ENCODE data around the gene MYT1.

Gene MYT1

DNA sequence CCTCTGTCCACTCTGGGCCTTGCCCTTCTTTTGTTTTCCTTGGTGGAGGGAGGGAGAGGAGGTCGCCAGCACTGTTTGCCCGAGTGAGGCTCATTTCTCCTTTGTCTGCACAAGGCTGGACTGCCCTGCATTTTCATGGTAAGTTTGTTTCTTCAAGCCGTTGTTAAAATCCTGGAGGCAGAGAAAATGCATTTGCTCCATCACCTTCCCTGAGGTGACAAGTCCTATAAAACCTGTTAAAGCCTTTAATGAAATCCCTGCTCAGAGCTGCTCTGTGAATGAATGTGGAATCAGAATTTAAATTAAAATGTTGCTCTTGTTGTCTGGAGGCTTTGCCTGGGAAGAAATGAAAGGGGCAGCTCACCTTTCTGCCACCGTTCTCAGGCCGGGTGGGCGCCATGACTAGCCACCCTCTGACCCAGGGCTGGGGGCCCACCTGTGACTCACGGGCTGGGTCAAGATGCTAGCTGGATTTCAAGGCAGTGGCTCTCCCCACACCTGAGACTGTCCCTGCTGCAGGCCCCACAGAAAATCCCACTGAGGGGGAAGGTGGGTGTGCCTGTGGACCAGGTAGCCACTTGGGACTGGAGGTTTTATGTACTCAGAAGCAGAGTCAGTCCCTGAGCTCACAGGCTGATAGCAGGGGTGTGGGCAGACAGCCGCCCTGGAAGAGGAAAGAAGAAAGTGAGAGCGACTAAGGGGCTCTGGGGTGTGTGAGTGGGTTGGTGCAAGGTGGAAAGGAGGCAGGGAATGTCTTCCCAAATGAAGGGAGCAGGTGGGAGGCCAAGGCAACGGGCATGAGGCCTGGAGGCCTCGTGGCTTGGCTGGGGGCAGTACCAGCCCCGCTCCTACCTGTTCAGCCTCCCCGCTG lies 24.0 kb upstream of the MYT1 start:
- no peak for DNase-seq (ENCODE audit: low spot score)

GRCh38 chr20:64140956-64141355 lies 23.3 kb upstream of the MYT1 start:
- no peak for DNase-seq (ENCODE audit: low spot score)

DNA sequence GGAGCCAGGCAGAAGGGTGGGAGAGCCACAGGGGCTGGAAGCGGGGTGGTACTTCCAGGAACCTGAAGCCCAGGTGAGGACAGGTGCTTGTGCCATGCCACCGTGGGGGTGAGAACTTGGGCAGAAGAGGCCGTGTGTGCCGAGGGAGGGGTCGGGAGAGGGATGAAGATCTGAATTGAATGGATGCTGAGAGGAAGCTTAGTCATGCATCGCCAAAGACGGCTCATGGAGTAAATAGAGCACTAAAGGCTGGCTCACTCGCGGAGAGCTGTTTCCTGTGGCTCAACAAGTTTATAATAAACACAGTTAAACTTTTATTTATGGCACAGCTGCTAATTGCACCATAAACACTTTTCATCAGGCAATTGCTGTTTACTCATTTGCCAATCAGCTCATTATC lies 21.7 kb upstream of the MYT1 start:
- no peak for DNase-seq (ENCODE audit: low spot score)

GRCh38 chr20:64143018-64143801 lies 21.0 kb upstream of the MYT1 start:
- no peak for DNase-seq (ENCODE audit: low spot score)

- no peak for DNase-seq (ENCODE audit: low spot score)
Measured at GRCh38 chr20:64144144-64144912, 19.9 kb upstream of the MYT1 start.

DNA sequence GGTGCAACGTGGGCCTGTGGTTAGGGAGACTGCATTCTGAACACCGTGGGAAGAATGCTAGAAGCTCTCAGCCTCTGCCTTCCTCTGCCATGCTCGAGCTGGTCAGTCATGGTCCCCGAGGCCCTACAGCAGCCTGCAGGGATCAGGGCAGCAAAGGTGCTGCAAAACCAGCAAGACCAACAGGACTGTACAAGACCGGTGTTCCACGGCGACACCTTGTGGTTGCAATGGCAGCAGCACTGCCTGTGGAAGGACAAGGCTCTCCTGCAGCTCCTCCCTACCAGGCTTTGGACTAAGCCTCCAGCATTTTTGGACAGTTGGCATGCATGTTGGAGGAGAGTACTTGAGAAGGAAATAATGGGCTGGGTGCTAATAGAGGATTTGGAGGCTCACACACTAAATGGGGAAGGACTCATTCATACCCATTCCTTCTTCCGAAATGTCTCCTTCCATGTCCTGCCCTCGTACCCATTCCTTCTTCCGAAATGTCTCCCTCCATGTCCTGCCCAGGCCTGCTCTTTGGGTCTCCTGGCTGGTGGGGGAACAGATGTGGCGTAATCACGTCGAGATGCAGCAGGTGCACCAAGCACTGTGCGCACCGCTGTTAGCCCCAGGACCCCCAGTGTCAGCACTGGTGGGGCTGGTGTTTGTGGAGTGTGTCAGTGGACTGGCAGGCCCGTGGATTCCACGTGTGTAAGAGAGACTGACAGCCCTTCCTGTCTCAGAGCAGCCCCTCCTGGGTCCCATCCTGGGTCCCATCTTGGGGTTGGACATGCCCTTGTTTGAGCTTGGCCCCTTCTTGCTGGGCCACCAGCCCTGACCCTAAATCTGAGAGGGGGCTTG lies 18.6 kb upstream of the MYT1 start:
- no peak for DNase-seq (ENCODE audit: low spot score)

DNA sequence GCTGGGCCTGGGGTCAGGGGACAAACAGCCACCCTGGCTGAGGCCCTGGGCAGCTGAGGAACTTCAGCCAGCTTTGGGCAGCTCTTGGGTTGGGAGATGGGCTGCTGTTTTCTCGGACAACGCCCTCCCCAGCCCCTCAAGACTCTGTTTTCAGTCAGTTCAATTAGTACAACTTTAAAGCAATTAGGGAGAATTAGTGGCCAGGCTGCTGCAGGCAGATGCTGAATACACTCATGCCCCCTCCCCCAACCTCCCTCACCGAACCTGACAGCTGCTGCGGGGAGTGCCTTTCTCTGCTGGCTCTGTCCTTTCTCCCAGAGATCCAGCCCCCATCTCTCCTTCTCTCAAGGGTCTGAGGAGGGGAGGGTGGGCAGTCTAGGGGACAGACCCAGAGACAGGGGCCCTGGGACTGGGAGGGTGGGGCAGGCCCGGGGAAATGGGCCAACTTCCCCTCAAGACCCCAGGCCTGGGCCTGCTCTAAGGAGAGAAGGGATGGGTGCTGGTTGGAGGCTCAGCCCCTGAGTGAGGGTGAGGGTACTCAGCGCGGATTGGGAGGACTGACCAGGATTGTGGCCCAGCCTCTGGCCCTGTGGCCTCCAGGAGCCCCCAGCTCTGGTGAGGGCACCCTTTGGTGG lies 17.8 kb upstream of the MYT1 start:
- no peak for DNase-seq (ENCODE audit: low spot score)

- no peak for DNase-seq (ENCODE audit: low spot score)
Measured at GRCh38 chr20:64146936-64147477, 17.2 kb upstream of the MYT1 start.

DNA sequence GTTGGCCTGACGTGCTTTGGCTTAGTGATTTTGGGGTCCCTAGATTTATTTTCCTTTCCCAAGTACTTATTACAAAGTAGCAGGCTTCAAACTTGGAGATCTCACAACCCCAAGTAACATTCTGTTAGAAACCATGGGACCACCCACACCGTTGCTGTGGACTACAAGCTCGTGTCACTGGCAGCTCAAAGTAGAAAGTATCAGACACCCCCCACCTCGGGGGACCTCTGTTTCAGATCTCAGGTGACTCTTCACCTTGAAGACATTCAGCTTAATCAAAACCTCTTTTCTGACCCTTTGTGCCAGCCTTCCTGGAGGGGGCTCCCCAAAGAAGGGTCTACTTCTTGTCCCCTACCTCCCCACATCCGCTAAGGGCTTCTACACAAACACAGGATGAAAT lies 15.7 kb upstream of the MYT1 start:
- no peak for DNase-seq (ENCODE audit: low spot score)

GRCh38 chr20:64149141-64149540 lies 15.1 kb upstream of the MYT1 start:
- DNase-seq (ENCODE audit: low spot score): no peak

DNA sequence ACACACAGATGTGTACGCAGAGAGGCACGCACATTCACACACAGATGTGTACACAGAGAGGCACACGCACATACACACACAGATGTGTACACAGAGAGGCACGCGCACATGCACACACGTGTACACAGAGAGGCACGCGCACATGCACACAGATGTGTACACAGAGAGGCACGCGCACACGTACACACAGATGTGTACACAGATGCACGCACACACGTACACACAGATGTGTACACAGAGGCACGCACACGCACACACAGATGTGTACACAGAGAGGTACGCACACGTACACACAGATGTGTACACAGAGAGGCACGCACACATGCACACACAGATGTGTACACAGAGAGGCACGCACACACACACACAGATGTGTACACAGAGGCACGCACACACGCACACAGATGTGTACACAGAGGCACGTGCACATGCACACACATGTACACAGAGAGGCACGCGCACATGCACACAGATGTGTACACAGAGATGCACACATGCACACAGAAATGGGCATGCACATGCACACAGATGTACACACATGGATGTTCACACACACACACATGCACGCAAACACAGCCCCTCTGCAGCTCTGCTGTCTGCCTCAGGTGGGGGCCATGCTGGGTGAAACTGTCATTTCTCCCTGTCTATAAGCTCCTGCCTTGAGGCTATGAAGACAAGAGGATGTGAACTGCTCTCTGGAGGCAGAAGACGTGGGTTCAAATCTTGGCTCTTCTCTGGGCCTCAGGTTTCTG lies 14.3 kb upstream of the MYT1 start:
- DNase-seq (ENCODE audit: low spot score): no peak

- DNase-seq (ENCODE audit: low spot score): no peak
Measured at GRCh38 chr20:64150756-64151632, 13.3 kb upstream of the MYT1 start.

- peak; percentile 77 for DNase-seq (ENCODE audit: low spot score)
Measured at GRCh38 chr20:64151633-64152530, 12.4 kb upstream of the MYT1 start.

- no peak for DNase-seq (ENCODE audit: low spot score)
Measured at GRCh38 chr20:64152906-64153305, 11.3 kb upstream of the MYT1 start.

GRCh38 chr20:64153410-64153809 lies 10.8 kb upstream of the MYT1 start:
- no peak for DNase-seq (ENCODE audit: low spot score)

GRCh38 chr20:64153861-64154589 lies 10.2 kb upstream of the MYT1 start:
- DNase-seq (ENCODE audit: low spot score): no peak

DNA sequence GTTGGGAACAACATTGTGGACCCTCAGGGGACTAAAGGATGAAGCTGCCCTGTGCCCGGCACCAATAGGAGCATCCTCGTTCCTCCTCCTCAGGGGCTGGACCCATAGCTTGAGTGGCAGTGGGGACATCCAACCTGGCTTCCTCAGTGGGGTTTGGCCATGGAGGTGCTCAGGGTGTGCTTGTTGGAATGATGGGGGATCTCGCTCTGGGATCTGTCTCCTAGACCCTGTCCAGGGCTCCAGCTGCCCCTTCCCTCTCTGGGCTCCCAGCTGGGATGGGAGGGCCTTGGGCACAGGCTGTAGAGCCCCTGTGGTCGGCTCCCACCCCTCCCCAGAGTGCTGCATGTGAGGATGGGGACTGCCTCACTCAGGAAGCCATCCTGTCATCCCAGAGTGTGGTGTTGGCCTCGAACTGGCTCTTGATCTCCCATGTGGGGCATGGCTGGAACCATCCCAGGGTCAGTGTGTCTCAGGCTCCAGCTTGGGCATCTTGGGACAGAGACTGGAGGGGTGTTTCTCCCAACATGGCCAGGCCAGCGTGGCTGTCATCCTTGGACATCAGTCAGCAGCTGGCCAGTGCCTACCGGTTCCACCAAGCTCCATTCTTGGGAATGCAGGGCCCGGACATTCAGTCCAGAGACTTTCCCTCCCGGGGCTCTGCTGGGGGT lies 9.5 kb upstream of the MYT1 start:
- no peak for DNase-seq (ENCODE audit: low spot score)
